SK-N-SH (cell line): Measurements from ENCODE around the gene INPP5K. TPM values are rescaled to one million over a fixed set of nuclear protein-coding genes. Genes with fewer than 3 reads are reported as not detected.
"Not testable (repeated sequence)": the region's sequence is repeated elsewhere in the genome, so short reads cannot be mapped to it uniquely, and the experiment has no call there.

Source experiments
- CTCF ChIA-PET: fragments of 300-600, 350-600 bp; formaldehyde crosslinking; extraction: SDS; loops from one replicate; lab custom pipeline; 2021; lab: Yijun Ruan, JAX
- POLR2A ChIA-PET: fragments of 350-600 bp; sonication (Branson Sonifier 250); formaldehyde crosslinking; extraction: SDS; loops from one replicate; lab custom pipeline; 2020; ENCODE audit warnings: antibody characterized with exemption, inconsistent platforms; lab: Yijun Ruan, JAX
- DNase-seq: peaks from one replicate; pipeline ENCODE4 v3.0.0; 2012
- H2AFZ ChIP-seq: fragments of 200-600 bp; sonication (generic); 2 replicates; pipeline ENCODE4 v1.8.1; 2016; ENCODE audit warnings: antibody characterized with exemption, mild to moderate bottlenecking, low read depth
- H3F3A ChIP-seq: fragments of 200-600 bp; sonication (generic); replicated peaks from 2 replicates; pipeline ENCODE3; 2016; ENCODE audit warnings: antibody characterized with exemption, mild to moderate bottlenecking; ENCODE audit not compliant: insufficient read depth
- H3K27ac ChIP-seq, 2 experiments: fragments of 200-500 bp in 1 of 2; fragments of 200-600 bp in 1 of 2; sonication (Bioruptor generic) in 1 of 2; sonication (generic), shearing (Covaris generic) in 1 of 2; 2 replicates each; pipeline versions ENCODE4 v1.5.1 to v1.6.1; 2014 to 2016; ENCODE audit warnings: low read depth in 2 of 2, inconsistent platforms in 1 of 2, low read length in 1 of 2, mild to moderate bottlenecking in 1 of 2, mixed read lengths in 1 of 2
- H3K27me3 ChIP-seq: fragments of 200-600 bp; sonication (generic), shearing (Covaris generic); 2 replicates; pipeline ENCODE4 v1.6.1; 2016; ENCODE audit warnings: mixed run types; ENCODE audit not compliant: insufficient read depth
- H3K36me3 ChIP-seq, 2 experiments: fragments of 200-500 bp in 1 of 2; fragments of 200-600 bp in 1 of 2; sonication (Bioruptor generic) in 1 of 2; sonication (generic) in 1 of 2; replicated peaks in 1 of 2; 2 replicates each; pipeline versions ENCODE3 to v1.5.1; 2014 to 2016; ENCODE audit warnings: low read length in 1 of 2, mild to moderate bottlenecking in 1 of 2; ENCODE audit not compliant: insufficient read depth in 2 of 2, control insufficient read depth in 1 of 2
- H3K4me1 ChIP-seq, 2 experiments: fragments of 200-500 bp in 1 of 2; fragments of 200-600 bp in 1 of 2; sonication (Bioruptor generic) in 1 of 2; sonication (generic), shearing (Covaris generic) in 1 of 2; 2 replicates each; pipeline versions ENCODE4 v1.5.1 to v1.6.1; 2014 to 2016; ENCODE audit warnings: low read depth in 1 of 2, low read length in 1 of 2, mixed run types in 1 of 2; ENCODE audit not compliant: insufficient read depth in 2 of 2, control insufficient read depth in 1 of 2
- H3K4me2 ChIP-seq: fragments of 200-600 bp; sonication (generic), shearing (Covaris generic); 2 replicates; pipeline ENCODE4 v1.6.1; 2017; ENCODE audit warnings: mixed run types
- H3K4me3 ChIP-seq, 2 experiments: fragments of 200-500 bp in 1 of 2; fragments of 200-600 bp in 1 of 2; sonication (Bioruptor generic) in 1 of 2; sonication (generic), shearing (Covaris generic) in 1 of 2; 2 replicates each; pipeline versions ENCODE4 v1.5.1 to v1.8.1; 2014 to 2016; ENCODE audit warnings: low read depth in 2 of 2, inconsistent platforms in 1 of 2, low read length in 1 of 2, mild to moderate bottlenecking in 1 of 2, mixed read lengths in 1 of 2, moderate library complexity in 1 of 2
- H3K79me2 ChIP-seq: fragments of 200-600 bp; sonication (generic); 2 replicates; pipeline ENCODE4 v1.8.1; 2017; ENCODE audit warnings: mild to moderate bottlenecking; ENCODE audit not compliant: insufficient read depth
- H3K9ac ChIP-seq: fragments of 200-600 bp; sonication (generic); 2 replicates; pipeline ENCODE4 v1.6.1; 2017; ENCODE audit warnings: mixed run types
- H3K9me2 ChIP-seq: fragments of 200-600 bp; sonication (generic); 2 replicates; pipeline ENCODE4 v1.6.1; 2017; ENCODE audit warnings: mixed run types
- H3K9me3 ChIP-seq: fragments of 200-600 bp; sonication (generic); 2 replicates; pipeline ENCODE4 v1.6.1; 2017; ENCODE audit warnings: mixed run types, mild to moderate bottlenecking, moderate library complexity
- H4K20me1 ChIP-seq: fragments of 200-600 bp; sonication (generic); 2 replicates; pipeline ENCODE4 v1.6.1; 2017; ENCODE audit warnings: mild to moderate bottlenecking, mixed run types; ENCODE audit not compliant: insufficient read depth
- CHD2 ChIP-seq: fragments of 150-350 bp; IDR thresholded peaks from 2 replicates; pipeline ENCODE4 v1.6.1; 2018; ENCODE audit warnings: low read length; ENCODE audit not compliant: partially characterized antibody
- EP300 ChIP-seq, 2 experiments: IDR thresholded peaks; 2 replicates each; pipeline versions ENCODE4 v1.4.0 to v1.6.1; 2012; ENCODE audit warnings: borderline replicate concordance in 1 of 2, low read depth in 1 of 2, low read length in 1 of 2
- EZH2phosphoT487 ChIP-seq: fragments of 200-600 bp; sonication (generic); IDR thresholded peaks from 2 replicates; pipeline ENCODE4 v1.6.1; 2017; ENCODE audit warnings: low read depth, mixed run types, mild to moderate bottlenecking, antibody characterized with exemption, moderate library complexity, borderline replicate concordance
- FOSL2 ChIP-seq: IDR thresholded peaks from 2 replicates; pipeline ENCODE4 v1.4.0; 2012; ENCODE audit warnings: low read depth, mild to moderate bottlenecking, moderate library complexity, borderline replicate concordance
- FOXJ3 ChIP-seq: sonication (generic); formaldehyde crosslinking; IDR thresholded peaks from 2 replicates; pipeline ENCODE4 v1.5.1; 2020; ENCODE audit warnings: mild to moderate bottlenecking, missing genetic modification reagents
- GATA2 ChIP-seq: sonication (generic); formaldehyde crosslinking; IDR thresholded peaks from 2 replicates; pipeline ENCODE4 v1.5.0; 2020; ENCODE audit warnings: mild to moderate bottlenecking, missing genetic modification reagents
- MEF2A ChIP-seq: IDR thresholded peaks from 2 replicates; pipeline ENCODE4 v1.4.0; 2012; ENCODE audit warnings: low read depth, borderline replicate concordance
- NFIC ChIP-seq: IDR thresholded peaks from 2 replicates; pipeline ENCODE4 v1.4.0; 2012; ENCODE audit warnings: borderline replicate concordance
- NRF1 ChIP-seq: IDR thresholded peaks from 2 replicates; pipeline ENCODE4 v1.6.1; 2012; ENCODE audit warnings: low read depth, mild to moderate bottlenecking, low read length
- POLR2AphosphoS5 ChIP-seq: IDR thresholded peaks from 2 replicates; pipeline ENCODE4 v1.6.1; 2012; ENCODE audit warnings: low read depth, low read length
- RCOR1 ChIP-seq: fragments of 150-350 bp; IDR thresholded peaks from 2 replicates; pipeline ENCODE4 v1.6.1; 2017; ENCODE audit warnings: antibody characterized with exemption, low read length
- RFX5 ChIP-seq: IDR thresholded peaks from 2 replicates; pipeline ENCODE4 v1.6.1; 2012; ENCODE audit warnings: mild to moderate bottlenecking, improper control_type of control experiment, low read length
- RXRA ChIP-seq: IDR thresholded peaks from 2 replicates; pipeline ENCODE4 v1.4.0; 2012; ENCODE audit warnings: low read depth, mild to moderate bottlenecking, borderline replicate concordance
- SMC3 ChIP-seq: IDR thresholded peaks from 2 replicates; pipeline ENCODE4 v1.6.1; 2012; ENCODE audit warnings: low read depth, low read length, improper control_type of control experiment
- TEAD4 ChIP-seq: IDR thresholded peaks from 2 replicates; pipeline ENCODE4 v1.4.0; 2012; ENCODE audit warnings: mild to moderate bottlenecking, borderline replicate concordance; ENCODE audit not compliant: insufficient read depth
- USF2 ChIP-seq: fragments of 150-350 bp; IDR thresholded peaks from 2 replicates; pipeline ENCODE4 v1.6.1; 2017; ENCODE audit warnings: antibody characterized with exemption, low read length, low read depth, borderline replicate concordance
- YY1 ChIP-seq: IDR thresholded peaks from 2 replicates; pipeline ENCODE4 v1.4.0; 2012; ENCODE audit warnings: low read depth, mild to moderate bottlenecking
- WGBS: methylation state at CpG from one replicate; pipeline ENCODE4 v1.1.6; 2017; ENCODE audit warnings: low lambda C conversion rate; 5-methylcytosine and 5-hydroxymethylcytosine counted together
- polyA plus RNA-seq, 3 experiments: library from polyadenylated mRNA; depleted of rRNA; stranded (reverse); fragments of >200 nt; gene quantifications; 2 replicates each; pipeline ENCODE4 v1.2.3, GENCODE V29; 2012
- TF ChIP-seq, protein P1 (sequence below): fragments of 200-600 bp; sonication (generic); IDR thresholded peaks from 2 replicates; pipeline ENCODE4 v1.6.1; 2017; ENCODE audit warnings: antibody characterized with exemption, mild to moderate bottlenecking, moderate library complexity
- TF ChIP-seq, protein P2 (sequence below): IDR thresholded peaks from 2 replicates; pipeline ENCODE4 v1.4.0; 2012; ENCODE audit warnings: low read depth, borderline replicate concordance

INPP5K gene
- polyA plus RNA-seq, 1 of the 3 experiments (the other 2 are of a cell fraction): 26.2 TPM

GRCh38 chr17:1563786-1564613 is 47.6 kb upstream of the INPP5K start:
- Histone ChIP-seq H3K4me2 (0 out of 2 replicates have a peak overlapping the region, but pooled peaks have one; percentile 73), H3K9ac (no peak overlapping the region), H3K9me2 (no peaks in the 10 kb centered on the region), H3K4me1 (peaks cover 0 to 22% of the 10 kb centered on the region in 2 experiments; a peak in 1 of 4 replicates), H4K20me1 (peaks cover 31% of the 10 kb centered on the region), H3K9me3 (no peaks in the 10 kb centered on the region), H3K27ac (no peak overlapping the region), H3K27me3 (no peaks in the 10 kb centered on the region), H3F3A (no peaks in the 10 kb centered on the region), H2AFZ (no peak overlapping the region), H3K79me2 (peaks cover 30% of the 10 kb centered on the region), H3K36me3 (peaks cover 0 to 2% of the 10 kb centered on the region in 2 experiments), H3K4me3 (no peak overlapping the region)
- DNase-seq: no peak
- TF ChIP-seq FOXJ3 (CRISPR knock-in tag) (no peak), GATA2 (CRISPR knock-in tag) (no peak), TEAD4 (no peak), EP300 (IDR thresholded peaks at IDR 0.05; ENCODE audit: borderline replicate concordance in 1 of 2, low read depth in 1 of 2, low read length in 1 of 2) (no peak), SMC3 (no peak), RXRA (no peak), YY1 (no peak), NFIC (no peak), CHD2 (no peak), MEF2A (no peak), EZH2phosphoT487 (no peak), RCOR1 (no peak), USF2 (no peak), POLR2AphosphoS5 (no peak), FOSL2 (no peak), NRF1 (no peak), RFX5 (no peak)
- TF ChIP-seq, protein P1, sequence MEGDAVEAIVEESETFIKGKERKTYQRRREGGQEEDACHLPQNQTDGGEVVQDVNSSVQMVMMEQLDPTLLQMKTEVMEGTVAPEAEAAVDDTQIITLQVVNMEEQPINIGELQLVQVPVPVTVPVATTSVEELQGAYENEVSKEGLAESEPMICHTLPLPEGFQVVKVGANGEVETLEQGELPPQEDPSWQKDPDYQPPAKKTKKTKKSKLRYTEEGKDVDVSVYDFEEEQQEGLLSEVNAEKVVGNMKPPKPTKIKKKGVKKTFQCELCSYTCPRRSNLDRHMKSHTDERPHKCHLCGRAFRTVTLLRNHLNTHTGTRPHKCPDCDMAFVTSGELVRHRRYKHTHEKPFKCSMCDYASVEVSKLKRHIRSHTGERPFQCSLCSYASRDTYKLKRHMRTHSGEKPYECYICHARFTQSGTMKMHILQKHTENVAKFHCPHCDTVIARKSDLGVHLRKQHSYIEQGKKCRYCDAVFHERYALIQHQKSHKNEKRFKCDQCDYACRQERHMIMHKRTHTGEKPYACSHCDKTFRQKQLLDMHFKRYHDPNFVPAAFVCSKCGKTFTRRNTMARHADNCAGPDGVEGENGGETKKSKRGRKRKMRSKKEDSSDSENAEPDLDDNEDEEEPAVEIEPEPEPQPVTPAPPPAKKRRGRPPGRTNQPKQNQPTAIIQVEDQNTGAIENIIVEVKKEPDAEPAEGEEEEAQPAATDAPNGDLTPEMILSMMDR: no peak
- TF ChIP-seq, protein P2, sequence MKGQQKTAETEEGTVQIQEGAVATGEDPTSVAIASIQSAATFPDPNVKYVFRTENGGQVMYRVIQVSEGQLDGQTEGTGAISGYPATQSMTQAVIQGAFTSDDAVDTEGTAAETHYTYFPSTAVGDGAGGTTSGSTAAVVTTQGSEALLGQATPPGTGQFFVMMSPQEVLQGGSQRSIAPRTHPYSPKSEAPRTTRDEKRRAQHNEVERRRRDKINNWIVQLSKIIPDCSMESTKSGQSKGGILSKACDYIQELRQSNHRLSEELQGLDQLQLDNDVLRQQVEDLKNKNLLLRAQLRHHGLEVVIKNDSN: no peak
- POLR2A ChIA-PET: no interaction called here
- CTCF ChIA-PET: interaction anchor here (1.0 to 3.3 kb wide), 4 partner anchors 10 to 158 kb away, joined by 3 to 21 read pairs (median 4); no protein-coding TSS in a partner anchor
- 39% methylated on average over 19 of the region's 19 CpGs for WGBS

GRCh38 chr17:1563471-1563785 is 47.0 kb upstream of the INPP5K start:
- H3K4me1 ChIP-seq: peaks cover 0 to 22% of the 10 kb centered on the region in 2 experiments; a peak in 1 of 4 replicates
- H3K79me2 ChIP-seq: peaks cover 35% of the 10 kb centered on the region
- H3K27me3 ChIP-seq, H3K36me3 ChIP-seq, H3F3A ChIP-seq, H3K9me3 ChIP-seq, DNase-seq, H3K9ac ChIP-seq, H3K9me2 ChIP-seq, POLR2A ChIA-PET, H3K27ac ChIP-seq: not testable (repeated sequence)
- H4K20me1 ChIP-seq: peaks cover 35% of the 10 kb centered on the region
- peak overlapping the region; percentile 95; the same call in 1 of the 2 replicates for H2AFZ ChIP-seq
- 6% methylated on average over 15 of the region's 15 CpGs for WGBS
- CTCF ChIA-PET: interaction anchor here (1.0 to 3.3 kb wide), 4 partner anchors 11 to 158 kb away, joined by 3 to 21 read pairs (median 4); no protein-coding TSS in a partner anchor
- H3K4me2 ChIP-seq: peak overlapping the region; percentile 73
- H3K4me3 ChIP-seq: peak overlapping the region; percentile 60 to 67; a peak in 3 of 4 replicates
